GM12878 (cell line): Measurements from ENCODE around the gene STARD4. TPM values are rescaled to one million over a fixed set of nuclear protein-coding genes. Genes with fewer than 3 reads are reported as not detected.

Experiments used
- ATAC-seq: fragments of 200-7000 bp; cut with Tn5 transposase; 3 replicates; pipeline ENCODE4 v1.9.1; 2020; ENCODE audit warnings: mild to moderate bottlenecking, moderate library complexity
- BruUV-seq: library from RNA; stranded (reverse); fragments of 400-500 nt; replicated peaks from 2 replicates; lab custom pipeline; 2021; lab: Mats Ljungman, UMichigan
- CTCF ChIA-PET: fragments of 300-600 bp; sonication (Branson Sonifier 250); formaldehyde crosslinking; extraction: SDS; loops from one replicate; lab custom pipeline; 2021; ENCODE audit warnings: inconsistent platforms; lab: Yijun Ruan, JAX
- POLR2A ChIA-PET: fragments of 350-600 bp; formaldehyde crosslinking; extraction: SDS; loops from one replicate; lab custom pipeline; 2021; ENCODE audit warnings: inconsistent platforms; lab: Charles Lee
- RAD21 ChIA-PET: fragments of 300-600 bp; sonication (Branson Sonifier 250); formaldehyde crosslinking; loops from one replicate; lab custom pipeline; 2023; ENCODE audit warnings: antibody characterized with exemption; ENCODE audit not compliant: unreplicated experiment; lab: Charles Lee
- SMC1A ChIA-PET: fragments of 300-600 bp; sonication (Branson Sonifier 250); formaldehyde crosslinking; loops from one replicate; lab custom pipeline; 2023; ENCODE audit not compliant: unreplicated experiment, uncharacterized antibody; lab: Charles Lee
- DNase-seq: peaks from one replicate; pipeline ENCODE4 v3.0.0-alpha.2; 2011; ENCODE audit warnings: low read depth, low spot score
- FAIRE-seq: peaks from 3 replicates; lab custom pipeline; 2011; peaks lifted over from hg19 to GRCh38; lab: Jason Lieb, UNC
- H2AFZ ChIP-seq: 2 replicates; pipeline ENCODE4 v1.6.0; 2011; ENCODE audit warnings: low read depth, low read length, control low read depth; ENCODE audit not compliant: control insufficient read depth
- H3K27ac ChIP-seq: 2 replicates; pipeline ENCODE4 v1.5.1; 2011; ENCODE audit warnings: control low read depth; ENCODE audit not compliant: control insufficient read depth, insufficient read depth
- H3K27me3 ChIP-seq, 2 experiments: replicated peaks in 1 of 2; 2 replicates each; pipeline versions ENCODE4 v1.6.0 to v1.6.1; 2011; ENCODE audit warnings: low read length in 1 of 2; ENCODE audit not compliant: control insufficient read depth in 2 of 2, insufficient read depth in 2 of 2
- H3K36me3 ChIP-seq, 2 experiments: 2 replicates each; pipeline ENCODE4 v1.5.1; 2011; ENCODE audit warnings: low read length in 1 of 2; ENCODE audit not compliant: control insufficient read depth in 2 of 2, insufficient read depth in 2 of 2
- H3K4me1 ChIP-seq: 2 replicates; pipeline ENCODE4 v1.6.1; 2011; ENCODE audit warnings: mild to moderate bottlenecking, low read length, moderate library complexity, mixed read lengths; ENCODE audit not compliant: control insufficient read depth, insufficient read depth
- H3K4me2 ChIP-seq: 2 replicates; pipeline ENCODE4 v1.6.0; 2011; ENCODE audit warnings: control low read depth; ENCODE audit not compliant: control insufficient read depth, insufficient read depth
- H3K4me3 ChIP-seq: fragments of 200-600 bp; sonication (generic); 2 replicates; pipeline ENCODE4 v1.5.1; 2016
- H3K79me2 ChIP-seq: 2 replicates; pipeline ENCODE4 v1.6.0; 2011; ENCODE audit warnings: low read length; ENCODE audit not compliant: control insufficient read depth, insufficient read depth
- H3K9ac ChIP-seq: 2 replicates; pipeline ENCODE4 v1.8.0; 2011; ENCODE audit warnings: low read length, control low read depth, mixed read lengths; ENCODE audit not compliant: control insufficient read depth, insufficient read depth
- H3K9me3 ChIP-seq: replicated peaks from 3 replicates; pipeline ENCODE4 v1.5.1; 2011; ENCODE audit warnings: mild to moderate bottlenecking, low read length; ENCODE audit not compliant: control insufficient read depth, insufficient read depth
- H4K20me1 ChIP-seq: 2 replicates; pipeline ENCODE4 v1.6.0; 2011; ENCODE audit not compliant: control insufficient read depth, insufficient read depth
- ASH2L ChIP-seq: fragments of 300-600, 200-600 bp; sonication (generic); IDR thresholded peaks from 2 replicates; pipeline ENCODE4 v1.6.1; 2017; ENCODE audit warnings: low read depth, mild to moderate bottlenecking, borderline replicate concordance
- CBX5 ChIP-seq: sonication (generic); IDR thresholded peaks from 2 replicates; pipeline ENCODE4 v1.6.1; 2016; ENCODE audit warnings: low read depth, moderate library complexity, mild to moderate bottlenecking, inconsistent platforms
- CREM ChIP-seq: IDR thresholded peaks from 2 replicates; pipeline ENCODE4 v1.6.1; 2014; ENCODE audit warnings: antibody characterized with exemption, low read depth
- GABPA ChIP-seq: IDR thresholded peaks from 2 replicates; pipeline ENCODE4 v1.6.1; 2014; ENCODE audit warnings: antibody characterized with exemption, low read depth, mild to moderate bottlenecking, inconsistent platforms
- IKZF1 ChIP-seq: fragments of 450-650 bp; conservative IDR thresholded peaks from 2 replicates; pipeline ENCODE4 v1.6.1; 2017; ENCODE audit warnings: antibody characterized with exemption, mild to moderate bottlenecking
- JUND ChIP-seq: IDR thresholded peaks from 2 replicates; pipeline ENCODE4 v1.6.1; 2012; ENCODE audit warnings: low read depth, mild to moderate bottlenecking, low read length, improper control_type of control experiment, moderate library complexity
- KAT2A ChIP-seq: conservative IDR thresholded peaks from 2 replicates; pipeline ENCODE4 v1.6.1; 2011; ENCODE audit warnings: low read depth, low read length; ENCODE audit not compliant: control insufficient read depth
- MEF2A ChIP-seq: IDR thresholded peaks from 2 replicates; pipeline ENCODE4 v1.6.1; 2011; ENCODE audit warnings: low read depth, mild to moderate bottlenecking, low read length, moderate library complexity; ENCODE audit not compliant: insufficient read depth
- MLLT1 ChIP-seq: fragments of 450-650 bp; IDR thresholded peaks from 2 replicates; pipeline ENCODE4 v1.6.1; 2016; ENCODE audit warnings: mild to moderate bottlenecking
- NBN ChIP-seq: fragments of 450-650 bp; IDR thresholded peaks from 2 replicates; pipeline ENCODE4 v1.6.1; 2016
- PAX5 ChIP-seq: IDR thresholded peaks from 2 replicates; pipeline ENCODE4 v1.6.1; 2011; ENCODE audit warnings: low read depth, low read length, borderline replicate concordance
- PBX3 ChIP-seq: IDR thresholded peaks from 2 replicates; pipeline ENCODE4 v1.6.1; 2011; ENCODE audit warnings: mild to moderate bottlenecking, low read depth, low read length, moderate library complexity; ENCODE audit not compliant: insufficient replicate concordance
- POLR2A ChIP-seq: IDR thresholded peaks from 2 replicates; pipeline ENCODE4 v1.6.1; 2011; ENCODE audit warnings: low read depth, mild to moderate bottlenecking, low read length
- SMARCA5 ChIP-seq: fragments of 450-650 bp; IDR thresholded peaks from 2 replicates; pipeline ENCODE4 v1.6.1; 2017; ENCODE audit warnings: mild to moderate bottlenecking
- SPI1 ChIP-seq: IDR thresholded peaks from 2 replicates; pipeline ENCODE4 v1.6.1; 2011; ENCODE audit warnings: low read depth, mild to moderate bottlenecking, low read length, moderate library complexity, borderline replicate concordance; ENCODE audit not compliant: insufficient read depth
- YY1 ChIP-seq: IDR thresholded peaks from 2 replicates; pipeline ENCODE4 v1.6.1; 2011; ENCODE audit warnings: low read depth, mild to moderate bottlenecking, low read length
- ZNF687 ChIP-seq: fragments of 450-650 bp; IDR thresholded peaks from 2 replicates; pipeline ENCODE4 v1.6.1; 2017; ENCODE audit warnings: mild to moderate bottlenecking, moderate library complexity
- WGBS: methylation state at CpG from one replicate; pipeline ENCODE4 v1.1.6; 2016; ENCODE audit warnings: low lambda C conversion rate; ENCODE audit not compliant: insufficient replicate concordance, insufficient coverage; ENCODE audit errors: missing lambda C conversion rate; 5-methylcytosine and 5-hydroxymethylcytosine counted together
- in situ Hi-C: fragments of 300-500 bp; cut with MboI; formaldehyde crosslinking; loops from 9 replicates; pipeline ENCODE4 v1.14.3; 2018; ENCODE audit warnings: mixed read lengths
- intact Hi-C: fragments of 100-400 bp; cut with micrococcal nuclease; formaldehyde crosslinking; loops from one replicate; pipeline ENCODE4 v1.14.2; 2022; ENCODE audit not compliant: unreplicated experiment
- polyA plus RNA-seq, 11 experiments: library from polyadenylated mRNA; depleted of rRNA in 4 of 11; unstranded in 6 of 11; stranded (reverse) in 5 of 11; fragments of >200 nt; fragmentation: Nextera tagmentation in 4 of 11; fragmentation: Illumina TruSeq in 1 of 11; extraction: Ambion mirVana in 4 of 11; extraction: Trizol in 1 of 11; gene quantifications; 1 replicate in 1 of 11; 2 replicates in 10 of 11; pipeline versions ENCODE4 v1.2.1 to v1.2.3, GENCODE V29; 2011 to 2016; ENCODE audit warnings: inconsistent platforms in 2 of 11, missing spikeins in 2 of 11, low read depth in 1 of 11
- total RNA-seq, 4 experiments: library from RNA; depleted of rRNA in 3 of 4; stranded (reverse); fragments of >200 nt in 3 of 4; fragmentation: Illumina TruSeq in 1 of 4; extraction: Trizol in 1 of 4; gene quantifications; 2 replicates each; pipeline versions ENCODE4 v1.2.1 to v1.2.3, GENCODE V29; 2013 to 2021

Gene STARD4
- total and polyA plus RNA-seq, 10 of the 15 experiments (the other 5 are each of a cell fraction or from before 2014, with no cell fraction given), result 41.9 to 190 (median 71.6) TPM

- DNase-seq (peak; percentile 57), FAIRE-seq (peak; percentile 99), ATAC-seq (peak; percentile 98)
- CTCF ChIA-PET, result interaction anchor here (0.6 to 7.8 kb wide), 16 partner anchors 10 to 615 kb away, joined by 3 to 80 read pairs (median 10); partner anchors contain the start of gene STARD4
- RAD21 ChIA-PET, result interaction anchor here (0.9 to 2.0 kb wide), 7 partner anchors 19 to 371 kb away, joined by 3 to 13 read pairs (median 4); no protein-coding TSS in a partner anchor
- Histone ChIP-seq H3K9me3 (no peaks in the 10 kb centered on the region; the same call in 1 of the 3 replicates), H3K79me2 (no peaks in the 10 kb centered on the region), H3K27me3 (no peaks in the 10 kb centered on the region), H2AFZ (peak overlapping the region; percentile 92), H3K27ac (peak overlapping the region; percentile 37; the same call in 1 of the 2 replicates), H3K9ac (no peak overlapping the region; the same call in 1 of the 2 replicates), H4K20me1 (no peaks in the 10 kb centered on the region), H3K36me3 (no peaks in the 10 kb centered on the region), H3K4me3 (no peak overlapping the region), H3K4me1 (peaks cover 4% of the 10 kb centered on the region), H3K4me2 (peak overlapping the region; percentile 47; the same call in 1 of the 2 replicates)
- SMC1A ChIA-PET, result interaction anchor here (1.1 to 3.2 kb wide), 8 partner anchors 10 to 616 kb away, joined by 3 to 49 read pairs (median 8); partner anchors contain the start of gene STARD4
- POLR2A ChIA-PET, result interaction anchor here (0.5 to 1.3 kb wide), 4 partner anchors 11 to 91 kb away, joined by 3 to 4 read pairs (median 4); partner anchors contain the start of gene STARD4
- WGBS, result 5% methylated on average over 10 of the region's 10 CpGs
- intact Hi-C loops, result loop anchor here (5.0 kb wide), 1 partner anchor 617 kb away; no protein-coding TSS in a partner anchor
- in situ Hi-C loops, result no loop called here
- BruUV-seq, result no TSS peak
- TF ChIP-seq KAT2A, result no peak
- TF ChIP-seq ZNF687, result 0 out of 2 replicates have a peak, but pooled peaks have one; percentile 31
- TF ChIP-seq CBX5, result 0 out of 2 replicates have a peak, but pooled peaks have one; percentile 42
- TF ChIP-seq NBN, result peak; percentile 37; the same call in 1 of the 2 replicates
- TF ChIP-seq POLR2A, result peak; percentile 39; the same call in 1 of the 2 replicates
- TF ChIP-seq JUND, result no peak
- TF ChIP-seq SMARCA5, result no peak
- 0 out of 2 replicates have a peak, but pooled peaks have one; percentile 35 for TF ChIP-seq GABPA
- TF ChIP-seq ASH2L, result no peak
- no peak for TF ChIP-seq PBX3
- no peak for TF ChIP-seq MEF2A
- TF ChIP-seq IKZF1, result peak; percentile 18; the same call in 1 of the 2 replicates
- TF ChIP-seq YY1, result peak; percentile 44; the same call in 1 of the 2 replicates
- TF ChIP-seq MLLT1, result 0 out of 2 replicates have a peak, but pooled peaks have one; percentile 34
- TF ChIP-seq PAX5, result 0 out of 2 replicates have a peak, but pooled peaks have one; percentile 27
- peak; percentile 62; the same call in 1 of the 2 replicates for TF ChIP-seq SPI1
- TF ChIP-seq CREM, result peak; percentile 60; the same call in 1 of the 2 replicates
These were observed 18.0 kb upstream of the STARD4 start for GRCh38 chr5:111530298-111530740.
